Osteocyte (in vitro differentiated cells): ENCODE data around the gene MPPED2. TPM values are rescaled to one million over a fixed set of nuclear protein-coding genes. Genes with fewer than 3 reads are reported as not detected.

Experiments
- DNase-seq: peaks from one replicate; pipeline ENCODE4 v3.0.0; 2021; ENCODE audit warnings: mixed read lengths; ENCODE audit not compliant: unreplicated experiment; ENCODE audit errors: extremely low spot score
- H3K27ac Mint-ChIP-seq: one replicate; pipeline ENCODE4 v1.8.0; 2021; ENCODE audit warnings: mild to moderate bottlenecking, mixed read lengths; ENCODE audit not compliant: unreplicated experiment
- H3K27me3 Mint-ChIP-seq: one replicate; pipeline ENCODE4 v1.8.0; 2021; ENCODE audit warnings: mixed read lengths; ENCODE audit not compliant: unreplicated experiment
- H3K36me3 Mint-ChIP-seq: one replicate; pipeline ENCODE4 v1.8.0; 2021; ENCODE audit warnings: mixed read lengths; ENCODE audit not compliant: unreplicated experiment
- H3K4me1 Mint-ChIP-seq: one replicate; pipeline ENCODE4 v1.8.0; 2021; ENCODE audit warnings: mixed read lengths; ENCODE audit not compliant: unreplicated experiment
- H3K4me3 Mint-ChIP-seq: one replicate; pipeline ENCODE4 v1.8.0; 2021; ENCODE audit warnings: mild to moderate bottlenecking, moderate library complexity, mixed read lengths; ENCODE audit not compliant: unreplicated experiment
- H3K9me3 Mint-ChIP-seq: one replicate; pipeline ENCODE4 v1.8.0; 2021; ENCODE audit warnings: mixed read lengths; ENCODE audit not compliant: unreplicated experiment
- CTCF ChIP-seq: fragments of 200-600 bp; sonication (generic); IDR thresholded peaks from 2 replicates; pipeline ENCODE4 v1.5.0; 2021; ENCODE audit warnings: antibody characterized with exemption, mild to moderate bottlenecking, moderate library complexity
- total RNA-seq: library from RNA; stranded (reverse); gene quantifications from 2 replicates; pipeline ENCODE4 v1.2.1, GENCODE V29; 2021

Gene MPPED2
- total RNA-seq, 1 donor from 2014 or later: not detected

GRCh38 chr11:30452842-30453241 is 133.3 kb downstream of the MPPED2 start:
- Mint-ChIP-seq H3K4me1 (no peaks in the 10 kb centered on the region), H3K27ac (no peak overlapping the region), H3K36me3 (no peaks in the 10 kb centered on the region), H3K27me3 (no peaks in the 10 kb centered on the region), H3K4me3 (no peak overlapping the region), H3K9me3 (no peaks in the 10 kb centered on the region)
- TF ChIP-seq CTCF: no peak
- DNase-seq: no peak

GRCh38 chr11:30452114-30452513 is 134.0 kb downstream of the MPPED2 start:
- no peak for DNase-seq
- no peak overlapping the region for H3K27ac Mint-ChIP-seq
- H3K4me3 Mint-ChIP-seq: no peak overlapping the region
- no peak for TF ChIP-seq CTCF
- H3K27me3 Mint-ChIP-seq: no peaks in the 10 kb centered on the region
- H3K4me1 Mint-ChIP-seq: no peaks in the 10 kb centered on the region
- no peaks in the 10 kb centered on the region for H3K36me3 Mint-ChIP-seq
- no peaks in the 10 kb centered on the region for H3K9me3 Mint-ChIP-seq

GRCh38 chr11:30451626-30452025 is 134.5 kb downstream of the MPPED2 start:
- Mint-ChIP-seq H3K4me1 (no peaks in the 10 kb centered on the region), H3K9me3 (no peaks in the 10 kb centered on the region)

GRCh38 chr11:30451167-30451566 is 135.0 kb downstream of the MPPED2 start:
- Mint-ChIP-seq H3K4me3 (no peak overlapping the region), H3K27ac (no peak overlapping the region), H3K36me3 (no peaks in the 10 kb centered on the region), H3K27me3 (no peaks in the 10 kb centered on the region), H3K9me3 (no peaks in the 10 kb centered on the region), H3K4me1 (no peaks in the 10 kb centered on the region)
- no peak for DNase-seq
- TF ChIP-seq CTCF: no peak

More at GRCh38 chr11:30451626-30452025, 134.5 kb downstream of the MPPED2 start:
- Mint-ChIP-seq H3K36me3 (no peaks in the 10 kb centered on the region), H3K27me3 (no peaks in the 10 kb centered on the region), H3K4me3 (no peak overlapping the region), H3K27ac (no peak overlapping the region)
- no peak for DNase-seq
- no peak for TF ChIP-seq CTCF

GRCh38 chr11:30447058-30447640 is 139.0 kb downstream of the MPPED2 start:
- no peaks in the 10 kb centered on the region for H3K27me3 Mint-ChIP-seq
- DNase-seq: no peak
- no peaks in the 10 kb centered on the region for H3K9me3 Mint-ChIP-seq
- H3K4me3 Mint-ChIP-seq: no peak overlapping the region
- no peak for TF ChIP-seq CTCF
- H3K27ac Mint-ChIP-seq: no peak overlapping the region
- H3K36me3 Mint-ChIP-seq: no peaks in the 10 kb centered on the region
- no peaks in the 10 kb centered on the region for H3K4me1 Mint-ChIP-seq
